ENCODE measurements around the gene TSEN54.

The TSEN54 gene

DNA sequence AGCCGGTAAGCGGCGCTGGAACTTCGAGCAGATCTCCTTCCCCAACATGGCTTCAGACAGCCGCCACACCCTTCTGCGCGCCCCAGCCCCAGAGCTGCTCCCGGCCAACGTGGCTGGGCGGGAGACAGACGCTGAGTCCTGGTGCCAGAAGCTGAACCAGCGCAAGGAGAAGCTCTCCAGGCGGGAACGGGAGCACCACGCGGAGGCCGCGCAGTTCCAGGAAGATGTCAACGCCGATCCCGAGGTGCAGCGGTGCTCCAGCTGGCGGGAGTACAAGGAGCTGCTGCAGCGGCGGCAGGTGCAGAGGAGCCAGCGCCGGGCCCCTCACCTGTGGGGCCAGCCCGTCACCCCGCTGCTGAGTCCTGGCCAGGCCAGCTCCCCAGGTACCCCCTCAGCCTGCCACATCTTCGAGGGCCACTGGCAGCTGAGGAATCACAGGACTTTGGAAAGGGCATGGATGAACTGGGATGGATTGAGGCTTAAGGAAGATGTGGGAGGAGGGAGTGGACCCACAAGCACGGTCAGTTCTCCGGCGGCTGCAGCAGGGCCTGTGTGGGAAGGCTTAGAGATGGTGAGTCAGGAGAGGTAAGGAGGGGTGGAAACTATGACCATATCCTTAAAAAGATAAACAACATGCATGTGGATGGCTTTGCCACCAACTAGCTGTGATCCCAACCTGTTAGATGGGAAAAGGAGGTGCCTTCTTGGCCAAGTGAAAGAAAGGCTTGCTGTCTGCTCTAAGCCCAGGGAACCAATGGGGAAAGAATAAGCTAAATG is 5.8 kb downstream of the TSEN54 start:
- DNase-seq: no peak

- no peak for DNase-seq
Observed at GRCh38 chr17:75523647-75524046, 7.3 kb downstream of the TSEN54 start.

DNA sequence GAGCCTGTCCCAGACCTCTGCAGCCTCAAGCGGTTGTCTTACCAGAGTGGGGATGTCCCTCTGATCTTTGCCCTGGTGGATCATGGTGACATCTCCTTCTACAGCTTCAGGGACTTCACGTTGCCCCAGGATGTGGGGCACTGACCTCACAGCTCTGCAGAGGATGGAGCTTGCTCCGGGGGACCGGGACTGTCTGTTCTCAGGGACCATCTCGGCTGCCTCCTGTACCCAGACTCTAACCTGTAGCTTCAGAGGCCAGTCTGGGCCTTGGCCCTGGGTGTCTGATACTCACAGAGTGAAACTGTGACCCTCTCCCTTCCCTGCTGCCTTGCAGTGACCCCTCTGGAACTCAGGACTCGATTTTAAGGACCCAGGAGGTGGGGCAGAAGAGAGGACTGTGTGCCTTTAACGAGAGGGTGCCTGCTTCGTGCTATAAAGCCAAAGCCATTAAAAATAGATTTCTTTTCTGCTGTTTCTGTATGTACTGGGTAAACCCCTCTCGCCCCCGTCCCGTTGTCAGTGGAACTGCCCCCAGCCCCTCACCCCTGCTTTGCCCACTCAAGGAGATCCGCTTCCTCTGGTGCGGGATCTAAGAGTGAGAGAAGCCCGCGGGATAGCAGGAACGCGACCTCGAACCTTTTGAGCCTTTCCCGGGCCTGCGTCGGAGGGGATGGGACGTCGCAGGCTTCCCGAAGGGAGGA is 8.1 kb downstream of the TSEN54 start:
- no peak for DNase-seq

- DNase-seq: peak; percentile 90
Observed at GRCh38 chr17:75524970-75525805, 8.9 kb downstream of the TSEN54 start, which contains the start of gene LLGL2. TSS of gene LLGL2 (plus strand) at chr17:75525697. CDS start at chr17:75543427, 17,730 bp downstream.

GRCh38 chr17:75525806-75526554 is 9.7 kb downstream of the TSEN54 start:
- peak; percentile 62 for DNase-seq

DNA sequence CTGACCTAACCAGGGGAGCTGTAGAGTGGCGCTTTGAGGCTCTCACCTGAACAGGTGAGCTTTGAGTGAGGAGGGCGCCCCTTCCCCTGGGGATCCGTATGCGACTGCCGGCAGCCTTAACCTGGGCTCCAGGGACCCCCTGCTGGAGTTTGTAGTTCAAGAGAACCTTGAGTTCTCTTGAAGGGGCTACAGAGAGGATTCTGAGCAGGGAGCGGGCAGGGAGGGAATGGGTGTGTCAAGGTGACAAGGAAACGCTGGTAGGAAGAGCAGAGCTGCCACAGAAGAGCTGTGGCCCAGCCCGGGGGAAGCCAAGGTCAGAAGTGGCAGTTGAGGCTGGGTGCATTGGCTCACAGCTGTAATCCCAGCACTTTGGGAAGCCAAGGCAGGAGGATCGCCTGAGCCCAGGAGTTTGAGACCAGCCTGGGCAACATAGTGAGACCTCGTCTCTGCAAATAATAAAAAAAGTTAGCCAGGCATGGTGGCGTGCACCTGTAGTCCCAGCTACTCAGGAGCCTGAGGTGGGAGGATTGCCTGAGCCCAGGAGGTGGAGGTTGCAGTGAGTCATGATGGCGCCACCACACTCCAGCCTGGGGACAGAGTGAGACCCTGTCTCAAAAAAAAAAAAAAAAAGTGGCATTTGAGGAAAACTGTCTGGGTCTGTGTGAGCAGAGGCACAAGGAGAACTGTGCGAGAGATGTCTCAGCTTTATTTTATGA is 10.4 kb downstream of the TSEN54 start:
- DNase-seq: no peak

DNA sequence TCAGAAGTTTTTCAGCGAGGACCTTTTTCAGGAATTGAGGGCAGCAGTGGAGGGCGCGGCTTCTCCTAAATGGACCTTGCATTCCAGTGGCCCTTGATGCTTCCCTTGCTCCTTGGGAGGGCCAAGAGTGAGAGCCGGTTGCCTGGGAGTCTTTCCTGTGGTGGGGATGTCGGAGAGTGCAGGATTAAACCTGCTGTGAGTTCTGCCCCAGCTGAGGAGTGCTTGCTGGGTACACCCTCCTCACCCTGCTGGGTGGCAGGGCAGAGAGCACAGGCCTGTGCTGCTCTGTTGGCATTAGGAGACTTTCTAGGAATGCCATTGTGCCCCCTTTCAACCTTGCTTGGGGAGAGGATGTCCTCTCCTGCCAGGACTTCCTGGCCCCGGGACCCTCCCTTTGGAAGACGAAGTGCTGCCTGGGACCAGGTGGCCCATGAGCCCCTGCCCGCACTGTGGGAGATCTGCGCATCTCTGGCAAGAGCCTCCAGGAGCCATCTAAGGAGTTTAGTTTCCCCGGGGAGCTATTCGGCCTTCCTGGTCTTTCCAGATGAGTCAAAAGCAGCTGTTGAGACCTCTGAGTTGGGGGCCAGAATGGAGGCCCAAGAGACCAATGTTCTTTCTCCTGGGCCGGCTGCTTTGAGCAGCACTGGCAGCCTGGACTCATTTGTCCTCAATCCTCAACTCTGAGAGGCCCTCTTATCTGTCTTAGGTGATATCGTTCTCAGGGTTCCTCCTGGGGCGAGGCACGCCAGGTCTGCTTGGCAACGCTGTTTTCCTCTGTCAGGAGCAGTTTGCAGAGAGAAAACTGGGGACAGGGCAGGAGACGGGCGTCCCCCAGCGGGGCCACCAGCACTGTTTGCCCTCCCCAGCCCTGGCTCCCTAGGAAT is 14.8 kb downstream of the TSEN54 start:
- no peak for DNase-seq

- DNase-seq: no peak
Observed at GRCh38 chr17:75531721-75532072, 15.4 kb downstream of the TSEN54 start.

- DNase-seq: peak; percentile 83
Observed at GRCh38 chr17:75535119-75535537, 18.8 kb downstream of the TSEN54 start.

DNA sequence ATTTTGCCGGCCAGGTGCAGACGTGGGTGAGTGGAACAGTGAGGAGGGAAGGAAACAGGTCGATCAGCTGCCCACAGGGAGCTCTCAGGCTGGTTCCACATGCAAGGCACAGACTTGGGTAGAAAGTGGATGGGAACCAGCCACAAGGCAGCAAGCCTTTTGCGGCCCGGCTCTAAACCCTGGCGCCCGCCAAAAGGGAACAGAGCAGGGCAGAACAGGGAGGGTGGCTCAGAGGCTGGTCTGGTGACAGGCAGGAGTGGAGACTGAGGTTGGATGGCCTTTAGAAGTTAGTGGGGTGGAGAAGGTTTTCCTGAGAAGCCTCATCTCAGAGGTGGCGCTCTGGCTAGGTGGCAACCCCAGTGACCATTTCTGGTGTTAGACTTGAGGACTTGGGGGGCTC is 19.5 kb downstream of the TSEN54 start:
- no peak for DNase-seq

DNA sequence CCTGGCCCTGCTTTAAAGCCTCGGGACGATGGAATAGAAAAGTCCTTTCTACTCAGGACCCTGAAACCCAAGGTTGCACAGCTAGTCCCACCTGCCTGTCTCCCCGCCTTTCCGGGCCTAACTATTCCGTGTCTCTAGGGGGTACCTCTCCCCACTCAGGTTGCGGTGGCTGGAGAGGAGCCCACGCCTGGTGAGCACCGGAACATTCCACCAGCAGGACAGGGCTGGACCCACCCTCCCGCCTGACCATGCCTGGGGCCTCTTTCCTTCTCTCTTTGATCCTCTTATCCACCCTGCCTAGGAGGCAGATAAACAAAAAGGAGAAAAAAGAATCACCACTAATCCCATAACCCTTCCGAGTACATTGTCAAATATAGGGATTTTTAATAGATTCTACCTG is 20.0 kb downstream of the TSEN54 start:
- no peak for DNase-seq

DNA sequence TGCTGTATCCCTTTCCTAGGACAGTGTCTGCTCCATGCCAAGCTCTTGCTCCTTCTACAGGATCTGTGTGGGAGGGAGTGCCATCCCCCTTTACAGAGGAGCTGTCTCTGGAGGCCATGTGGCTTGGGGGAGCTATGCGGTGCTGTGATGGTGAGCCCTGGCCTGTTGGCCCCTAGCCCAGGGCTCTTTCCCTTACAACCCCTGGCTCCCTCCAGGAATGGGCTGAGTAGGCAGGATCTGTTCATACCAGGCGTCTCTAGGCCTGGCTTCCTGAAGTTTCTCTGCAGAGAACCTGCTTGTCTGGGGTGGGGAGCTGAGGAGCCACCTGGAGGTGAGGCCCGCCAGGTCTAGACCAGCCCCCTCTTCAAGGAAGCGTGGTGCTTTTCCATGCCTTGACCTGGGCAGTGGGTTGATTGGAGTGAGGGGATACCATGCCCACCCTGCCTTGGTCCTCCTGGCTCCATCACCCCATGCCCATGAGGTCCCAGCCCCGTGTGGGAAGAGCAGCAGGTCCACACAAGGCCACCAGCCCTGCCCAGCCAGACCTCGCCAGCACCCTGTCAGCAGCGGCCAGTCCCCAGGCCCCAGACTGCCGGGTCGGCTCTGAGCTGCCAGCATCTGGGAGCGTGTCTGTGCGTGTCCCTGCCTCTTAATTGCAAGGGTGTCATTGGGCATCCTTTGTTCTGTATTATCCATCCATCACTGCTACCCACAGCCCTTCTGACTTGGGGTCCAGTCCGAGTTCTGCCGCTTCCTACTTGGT is 23.8 kb downstream of the TSEN54 start:
- DNase-seq: no peak

DNA sequence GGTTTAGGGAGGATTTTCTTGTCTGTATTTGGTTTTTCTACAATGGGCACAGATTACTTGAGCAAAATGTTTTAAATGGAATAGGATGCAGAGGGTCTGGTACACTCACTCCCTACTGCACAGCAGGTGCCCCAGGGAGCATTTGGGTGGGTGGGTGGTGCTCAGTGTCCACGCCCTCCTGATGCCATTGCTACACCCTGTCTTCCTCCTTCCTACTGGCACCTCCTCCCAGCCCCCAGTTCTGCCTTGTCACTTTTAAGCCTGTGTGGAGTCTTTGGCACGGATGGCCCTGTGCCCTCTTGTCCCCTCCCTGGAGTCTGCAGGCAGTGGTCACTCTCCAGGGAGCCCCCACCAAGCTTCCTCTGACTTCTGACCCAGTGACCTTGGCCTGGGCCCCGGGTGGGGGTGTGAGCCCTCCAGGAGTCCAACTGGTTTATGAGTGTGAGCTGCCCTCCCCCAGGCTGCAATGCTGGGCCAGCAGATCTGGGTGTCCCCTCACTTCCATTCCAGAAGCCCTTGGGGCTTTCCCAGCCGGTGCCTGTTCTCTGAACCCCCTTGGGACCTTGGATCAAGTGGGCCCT is 24.7 kb downstream of the TSEN54 start:
- no peak for DNase-seq

GRCh38 chr17:75542229-75542628 is 25.9 kb downstream of the TSEN54 start:
- no peak for DNase-seq

GRCh38 chr17:75542728-75543336 is 26.5 kb downstream of the TSEN54 start:
- no peak for DNase-seq

- no peak for DNase-seq
Observed at GRCh38 chr17:75544250-75544649, 27.9 kb downstream of the TSEN54 start.

DNA sequence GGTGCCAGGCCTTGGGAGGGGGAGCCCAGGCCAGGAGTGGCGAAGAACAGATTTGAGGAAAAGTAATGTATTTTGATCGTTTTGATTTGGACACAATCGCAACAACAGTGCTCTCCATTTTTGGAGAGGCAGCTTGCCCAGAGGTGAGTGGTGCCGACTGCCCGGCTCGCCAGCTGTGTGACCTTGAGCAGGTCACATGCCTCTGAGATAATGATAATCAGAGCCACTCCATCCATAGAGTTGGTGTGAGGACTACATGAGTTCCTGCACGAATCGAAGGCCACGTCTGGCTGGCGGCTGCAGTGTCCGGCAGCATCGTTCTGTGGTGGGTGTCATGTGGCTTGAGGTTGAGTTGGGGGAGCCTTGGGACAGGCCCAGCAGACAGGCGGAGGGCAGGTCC is 29.9 kb downstream of the TSEN54 start:
- no peak for DNase-seq

DNA sequence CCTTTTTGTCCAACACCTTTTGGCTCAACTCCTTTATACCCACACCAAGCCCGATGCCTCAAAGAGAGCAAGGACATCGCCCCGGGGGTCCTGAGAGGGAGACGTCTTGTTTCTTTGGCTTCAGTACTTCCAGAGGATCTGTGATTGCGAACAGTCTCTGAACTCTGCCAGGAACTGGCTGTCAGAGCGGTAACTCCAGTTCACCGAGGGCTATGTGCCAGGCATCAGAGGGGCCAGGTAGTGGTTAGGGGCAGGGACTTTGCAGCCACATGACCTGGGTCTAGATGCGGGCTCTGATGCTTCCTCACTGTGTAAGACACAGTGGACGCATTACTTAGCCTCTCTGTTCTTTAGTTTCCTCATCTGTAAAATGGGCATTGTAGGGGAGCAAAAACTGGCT is 30.8 kb downstream of the TSEN54 start:
- no peak for DNase-seq

GRCh38 chr17:75548813-75549212 is 32.5 kb downstream of the TSEN54 start:
- DNase-seq: no peak
